ENCODE data around the gene EPB41L4A. TPM values are rescaled to one million over a fixed set of nuclear protein-coding genes. Genes with fewer than 3 reads are reported as not detected.

EPB41L4A gene
- total RNA-seq, 2 donors from 2014 or later = 7.0 to 16.2 TPM

- WGBS, 2 donors = 78 to 96% methylated on average over 4 of the region's 4 CpGs
- Histone ChIP-seq H3K36me3 (replicated peaks in 1 of 2; ENCODE audit: insufficient read depth in 1 of 2, low read depth in 2 of 2) (no peaks in the 10 kb centered on the region), H3K27ac (no peak overlapping the region), H3K4me3 (no peak overlapping the region), H3K27me3 (no peaks in the 10 kb centered on the region), H3K9me3 (no peaks in the 10 kb centered on the region), H3K4me1 (no peaks in the 10 kb centered on the region)
- no peak for TF ChIP-seq CTCF (IDR thresholded peaks at IDR 0.05)
- no peak for TF ChIP-seq POLR2A (IDR thresholded peaks at IDR 0.05)
- no peak for ATAC-seq
- intact Hi-C loops (cut with DNase I) = no loop called here
- no peak for DNase-seq
Measured at GRCh38 chr5:112203229-112203628, 215.8 kb downstream of the EPB41L4A start.

DNA sequence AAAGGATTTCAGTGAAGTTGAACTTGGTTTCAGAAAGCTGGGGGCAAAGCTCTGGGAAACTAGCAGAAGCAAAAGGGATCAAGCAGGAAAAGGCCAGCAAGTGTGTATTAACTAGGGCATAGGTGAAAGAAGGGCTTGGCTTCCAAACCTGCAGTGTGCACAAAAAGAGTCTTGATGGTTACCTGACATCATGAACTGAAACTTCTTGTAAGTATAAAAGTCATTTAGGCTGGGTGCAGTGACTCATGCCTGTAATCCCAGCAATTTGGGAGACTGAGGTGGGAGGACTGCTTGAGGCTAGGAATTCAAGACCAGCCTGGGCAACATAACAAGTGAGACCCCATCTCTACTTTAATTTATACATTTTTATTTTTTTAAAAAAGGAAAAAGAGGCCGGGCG, 216.4 kb downstream of the EPB41L4A start:
- Histone ChIP-seq H3K36me3 (replicated peaks in 1 of 2; ENCODE audit: insufficient read depth in 1 of 2, low read depth in 2 of 2) (no peaks in the 10 kb centered on the region), H3K9me3 (no peaks in the 10 kb centered on the region), H3K27ac (no peak overlapping the region), H3K4me1 (no peaks in the 10 kb centered on the region), H3K4me3 (no peak overlapping the region), H3K27me3 (no peaks in the 10 kb centered on the region)
- TF ChIP-seq POLR2A (IDR thresholded peaks at IDR 0.05) (no peak), CTCF (IDR thresholded peaks at IDR 0.05) (no peak)
- 90 to 92% methylated on average over 2 of the region's 2 CpGs for WGBS, 2 donors
- intact Hi-C loops (cut with DNase I) = no loop called here
- no peak for DNase-seq
- no peak for ATAC-seq

DNA sequence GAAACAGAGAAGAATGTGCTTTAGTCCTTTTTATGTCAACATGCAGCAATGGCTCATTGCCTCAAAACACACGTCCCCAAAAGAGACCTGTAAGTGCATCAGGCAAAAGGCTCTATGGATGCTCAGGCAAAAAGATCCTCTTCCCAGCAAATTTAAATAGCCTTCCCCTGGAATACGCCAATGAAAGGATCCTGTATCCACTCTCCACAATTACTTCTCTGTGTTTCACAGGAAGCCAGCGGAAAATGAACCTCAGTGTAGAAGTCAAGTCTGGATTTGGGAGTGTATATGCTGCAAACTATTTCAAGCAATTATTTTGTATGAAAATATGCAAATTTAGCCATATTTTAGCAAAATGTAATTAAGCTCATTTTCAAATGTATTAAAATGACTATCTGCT, 217.9 kb downstream of the EPB41L4A start:
- Histone ChIP-seq H3K9me3 (no peaks in the 10 kb centered on the region), H3K4me3 (no peak overlapping the region), H3K27me3 (no peaks in the 10 kb centered on the region), H3K36me3 (replicated peaks in 1 of 2; ENCODE audit: insufficient read depth in 1 of 2, low read depth in 2 of 2) (no peaks in the 10 kb centered on the region), H3K27ac (no peak overlapping the region), H3K4me1 (no peaks in the 10 kb centered on the region)
- 82 to 86% methylated on average over 3 of the region's 3 CpGs for WGBS, 2 donors
- TF ChIP-seq CTCF (IDR thresholded peaks at IDR 0.05) (no peak), POLR2A (IDR thresholded peaks at IDR 0.05) (no peak)
- ATAC-seq (no peak), DNase-seq (no peak)
- intact Hi-C loops (cut with DNase I) = no loop called here

DNA sequence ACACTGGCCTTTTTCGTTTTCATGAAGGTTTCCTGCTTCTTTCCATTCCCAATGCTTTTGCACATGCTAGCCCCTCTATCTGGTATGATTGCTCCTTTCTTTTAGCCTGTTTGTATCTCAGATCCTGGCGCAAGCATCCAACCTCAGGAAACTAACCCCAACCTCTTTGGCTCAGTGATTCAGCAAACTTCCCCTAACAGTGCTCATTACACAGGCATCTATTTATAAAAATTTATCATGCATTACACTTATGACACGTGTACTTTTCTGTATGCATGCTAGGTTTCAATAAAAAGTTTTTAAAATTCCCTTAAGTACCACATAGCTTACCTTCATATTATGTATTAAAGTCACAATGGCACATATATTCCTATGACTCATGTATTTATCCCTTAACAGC, 218.9 kb downstream of the EPB41L4A start:
- 66 to 84% methylated on average over 3 of the region's 3 CpGs for WGBS, 2 donors
- TF ChIP-seq POLR2A (IDR thresholded peaks at IDR 0.05) (no peak), CTCF (IDR thresholded peaks at IDR 0.05) (no peak)
- H3K36me3 ChIP-seq (replicated peaks in 1 of 2; ENCODE audit: insufficient read depth in 1 of 2, low read depth in 2 of 2) = no peaks in the 10 kb centered on the region
- no peaks in the 10 kb centered on the region for H3K4me1 ChIP-seq
- H3K9me3 ChIP-seq = no peaks in the 10 kb centered on the region
- ATAC-seq = no peak
- intact Hi-C loops (cut with DNase I) = no loop called here
- DNase-seq = no peak
- no peak overlapping the region for H3K27ac ChIP-seq
- no peak overlapping the region for H3K4me3 ChIP-seq
- no peaks in the 10 kb centered on the region for H3K27me3 ChIP-seq

DNA sequence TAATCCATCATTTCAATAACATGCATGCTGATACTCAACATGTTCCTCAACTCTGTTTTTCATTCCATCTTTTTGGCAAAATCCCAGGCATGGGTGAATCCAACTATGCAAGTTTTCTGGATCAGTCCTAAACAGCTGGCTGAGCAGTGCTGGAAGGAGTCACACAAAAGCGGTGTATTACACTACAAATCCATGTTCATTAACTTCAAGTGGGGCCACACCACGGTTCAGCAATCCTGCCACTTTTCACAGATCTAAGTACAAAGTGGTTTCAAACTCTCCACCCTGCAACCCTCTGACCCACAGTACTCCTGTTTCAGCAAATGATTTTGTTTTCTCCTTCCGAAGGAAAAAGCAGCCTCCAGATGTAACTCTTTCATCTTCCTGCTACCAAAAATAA, 222.5 kb downstream of the EPB41L4A start:
- no peaks in the 10 kb centered on the region for H3K36me3 ChIP-seq (replicated peaks in 1 of 2; ENCODE audit: insufficient read depth in 1 of 2, low read depth in 2 of 2)
- DNase-seq (no peak), ATAC-seq (no peak)
- no peaks in the 10 kb centered on the region for H3K4me1 ChIP-seq
- intact Hi-C loops (cut with DNase I) = no loop called here
- H3K27me3 ChIP-seq = no peaks in the 10 kb centered on the region
- H3K9me3 ChIP-seq = no peaks in the 10 kb centered on the region
- no peak overlapping the region for H3K4me3 ChIP-seq
- WGBS, 2 donors = 76 to 80% methylated on average over 3 of the region's 3 CpGs
- H3K27ac ChIP-seq = no peak overlapping the region
- TF ChIP-seq CTCF (IDR thresholded peaks at IDR 0.05) (no peak), POLR2A (IDR thresholded peaks at IDR 0.05) (no peak)

All from body of pancreas (tissue), 4 donors.